Loucy (cell line): Measurements from ENCODE around the gene PPP2R3B.

ENCODE experiments used
- H2AFZ ChIP-seq: fragments of 200-600 bp; sonication (generic); 2 replicates; pipeline ENCODE4 v1.6.0; 2016; ENCODE audit warnings: antibody characterized with exemption, mild to moderate bottlenecking, low read length, moderate library complexity
- H3F3A ChIP-seq: fragments of 200-600 bp; 2 replicates; pipeline ENCODE4 v1.6.0; 2016; ENCODE audit warnings: antibody characterized with exemption, low read depth, mild to moderate bottlenecking
- H3K27me3 ChIP-seq: fragments of 200-600 bp; sonication (generic); 2 replicates; pipeline ENCODE4 v1.6.1; 2014; ENCODE audit warnings: low read length, mild to moderate bottlenecking; ENCODE audit not compliant: insufficient read depth, poor library complexity, severe bottlenecking
- H3K36me3 ChIP-seq: fragments of 200-600 bp; sonication (generic); 2 replicates; pipeline ENCODE4 v1.6.1; 2016; ENCODE audit warnings: low read length; ENCODE audit not compliant: insufficient read depth
- H3K4me1 ChIP-seq: fragments of 200-600 bp; sonication (generic); 2 replicates; pipeline ENCODE4 v1.5.1; 2014; ENCODE audit warnings: low read length, mild to moderate bottlenecking; ENCODE audit not compliant: insufficient read depth, poor library complexity, severe bottlenecking
- H3K4me2 ChIP-seq: fragments of 200-600 bp; sonication (generic); 2 replicates; pipeline ENCODE4 v1.6.0; 2014; ENCODE audit warnings: antibody characterized with exemption, low read length, low read depth, mild to moderate bottlenecking; ENCODE audit not compliant: poor library complexity, severe bottlenecking
- H3K4me3 ChIP-seq: fragments of 200-600 bp; sonication (generic); 2 replicates; pipeline ENCODE4 v1.5.1; 2014; ENCODE audit warnings: low read length, mild to moderate bottlenecking, mixed read lengths; ENCODE audit not compliant: poor library complexity, severe bottlenecking
- H3K79me2 ChIP-seq: fragments of 200-600 bp; sonication (generic); 2 replicates; pipeline ENCODE4 v1.6.1; 2014; ENCODE audit warnings: low read length; ENCODE audit not compliant: insufficient read depth
- H3K9ac ChIP-seq: fragments of 200-600 bp; sonication (generic); 2 replicates; pipeline ENCODE4 v1.6.0; 2014; ENCODE audit warnings: mild to moderate bottlenecking, low read depth, low read length, moderate library complexity; ENCODE audit not compliant: poor library complexity, severe bottlenecking
- H3K9me2 ChIP-seq: fragments of 200-600 bp; sonication (generic); replicated peaks from 2 replicates; pipeline ENCODE4 v1.6.1; 2016; ENCODE audit warnings: low read depth, low read length, mixed read lengths
- H3K9me3 ChIP-seq: fragments of 200-600 bp; sonication (generic); 2 replicates; pipeline ENCODE4 v1.6.1; 2014; ENCODE audit warnings: mild to moderate bottlenecking, antibody characterized with exemption, low read length, low read depth; ENCODE audit not compliant: insufficient read depth
- H4K20me1 ChIP-seq: fragments of 200-600 bp; sonication (generic); 2 replicates; pipeline ENCODE4 v1.6.0; 2014; ENCODE audit warnings: antibody characterized with exemption, low read length, mild to moderate bottlenecking; ENCODE audit not compliant: insufficient read depth, poor library complexity, severe bottlenecking
- CTCF ChIP-seq: fragments of 200-600 bp; sonication (generic); conservative IDR thresholded peaks from 2 replicates; pipeline ENCODE4 v1.5.1; 2014; ENCODE audit warnings: mild to moderate bottlenecking, antibody characterized with exemption, low read length
- EZH2phosphoT487 ChIP-seq: fragments of 200-600 bp; IDR thresholded peaks from 2 replicates; pipeline ENCODE4 v1.6.1; 2018; ENCODE audit warnings: antibody characterized with exemption, mild to moderate bottlenecking, moderate library complexity, borderline replicate concordance

Gene PPP2R3B

GRCh38 chrX:425056-425455 lies 38.3 kb upstream of the PPP2R3B start:
- Histone ChIP-seq H4K20me1 (no peaks in the 10 kb centered on the region), H3K36me3 (no peaks in the 10 kb centered on the region), H3K4me2 (no peak overlapping the region), H3K4me1 (no peaks in the 10 kb centered on the region), H3K27me3 (no peaks in the 10 kb centered on the region), H3K9me2 (no peaks in the 10 kb centered on the region), H2AFZ (no peak overlapping the region), H3K9ac (no peak overlapping the region), H3F3A (no peaks in the 10 kb centered on the region), H3K4me3 (no peak overlapping the region), H3K9me3 (no peaks in the 10 kb centered on the region), H3K79me2 (no peaks in the 10 kb centered on the region)
- TF ChIP-seq EZH2phosphoT487 (no peak), CTCF (no peak)

GRCh38 chrX:421646-422391 lies 35.1 kb upstream of the PPP2R3B start:
- Histone ChIP-seq H3F3A (no peaks in the 10 kb centered on the region), H2AFZ (no peak overlapping the region), H3K9me2 (no peaks in the 10 kb centered on the region), H4K20me1 (no peaks in the 10 kb centered on the region), H3K9me3 (no peaks in the 10 kb centered on the region), H3K9ac (no peak overlapping the region), H3K36me3 (no peaks in the 10 kb centered on the region), H3K4me1 (no peaks in the 10 kb centered on the region), H3K4me2 (no peak overlapping the region), H3K4me3 (no peak overlapping the region), H3K79me2 (no peaks in the 10 kb centered on the region), H3K27me3 (no peaks in the 10 kb centered on the region)
- no peak for TF ChIP-seq CTCF
- TF ChIP-seq EZH2phosphoT487, result no peak

- no peaks in the 10 kb centered on the region for H3F3A ChIP-seq
- no peaks in the 10 kb centered on the region for H3K4me1 ChIP-seq
- H4K20me1 ChIP-seq, result no peaks in the 10 kb centered on the region
- H3K9me3 ChIP-seq, result no peaks in the 10 kb centered on the region
- no peaks in the 10 kb centered on the region for H3K36me3 ChIP-seq
- no peaks in the 10 kb centered on the region for H3K9me2 ChIP-seq
- no peak overlapping the region for H3K9ac ChIP-seq
- H3K27me3 ChIP-seq, result no peaks in the 10 kb centered on the region
- no peak overlapping the region for H3K4me3 ChIP-seq
- TF ChIP-seq EZH2phosphoT487 (no peak), CTCF (no peak)
- no peak overlapping the region for H3K4me2 ChIP-seq
- H2AFZ ChIP-seq, result no peak overlapping the region
- no peaks in the 10 kb centered on the region for H3K79me2 ChIP-seq
These were observed 34.0 kb upstream of the PPP2R3B start for GRCh38 chrX:420496-421223.
